RWPE1 (cell line): ENCODE measurements around the gene PSMG3.

Experiments
- CTCF ChIA-PET: fragments of 350-600 bp; sonication (Branson Sonifier 250); formaldehyde crosslinking; extraction: SDS; loops from one replicate; lab custom pipeline; 2021; lab: Yijun Ruan, JAX
- POLR2A ChIA-PET: fragments of 400-600 bp; formaldehyde crosslinking; extraction: SDS; loops from one replicate; lab custom pipeline; 2020; ENCODE audit warnings: antibody characterized with exemption; ENCODE audit not compliant: low non-redundant PET; lab: Yijun Ruan, JAX
- DNase-seq: peaks from one replicate; pipeline ENCODE4 v3.0.0; 2012; ENCODE audit warnings: low spot score
- H3K27ac ChIP-seq: fragments of 450-650 bp; 2 replicates; pipeline ENCODE4 v1.5.1; 2017
- CTCF ChIP-seq: fragments of 450-650 bp; conservative IDR thresholded peaks from 2 replicates; pipeline ENCODE4 v1.5.1; 2017; ENCODE audit warnings: low read depth, mild to moderate bottlenecking

Gene PSMG3

GRCh38 chr7:1597791-1598190 lies 28.0 kb upstream of the PSMG3 start:
- CTCF ChIA-PET = interaction anchor here (0.7 kb wide), 1 partner anchor 77 kb away, joined by 3 read pairs; no protein-coding TSS in a partner anchor
- no peak for DNase-seq
- no peak overlapping the region for H3K27ac ChIP-seq
- POLR2A ChIA-PET = no interaction called here
- TF ChIP-seq CTCF = no peak

DNA sequence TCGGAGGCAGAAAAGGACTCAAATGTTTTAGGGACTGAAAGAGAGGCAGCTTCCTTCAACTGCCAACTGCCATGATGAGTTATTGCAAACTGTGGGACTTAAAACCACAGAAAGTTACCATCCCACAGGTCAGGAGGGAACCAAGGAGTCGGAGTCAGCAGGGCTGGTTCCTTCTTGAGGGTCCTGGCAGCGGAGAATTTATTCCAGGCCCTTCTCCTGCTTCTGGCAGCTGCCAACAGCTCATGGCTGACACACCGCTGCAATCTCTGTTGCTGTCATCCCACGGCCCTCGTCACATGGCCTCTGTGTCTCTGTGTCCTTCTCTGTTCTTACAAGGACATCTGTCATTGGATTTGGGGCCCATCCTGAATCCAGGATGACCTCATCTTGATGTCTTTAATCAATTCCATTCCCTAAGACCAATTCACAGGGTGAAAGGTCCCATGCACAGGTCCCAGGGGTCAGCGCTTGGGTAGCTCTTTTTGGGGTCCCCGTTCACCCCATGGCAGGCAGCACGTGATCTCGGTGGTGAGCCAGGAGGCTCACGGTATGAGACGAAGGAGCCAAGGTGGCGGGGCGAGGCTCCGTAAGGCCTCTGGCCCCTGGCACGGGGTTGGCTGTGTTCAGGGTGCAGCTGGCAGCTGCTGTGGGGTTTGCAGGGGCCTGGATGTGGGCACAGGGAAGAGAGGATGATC lies 27.4 kb upstream of the PSMG3 start:
- CTCF ChIA-PET = no interaction called here
- POLR2A ChIA-PET = no interaction called here
- no peak for TF ChIP-seq CTCF
- DNase-seq = no peak
- H3K27ac ChIP-seq = no peak overlapping the region

GRCh38 chr7:1596181-1597043 lies 26.6 kb upstream of the PSMG3 start:
- POLR2A ChIA-PET = no interaction called here
- no peak overlapping the region for H3K27ac ChIP-seq
- TF ChIP-seq CTCF = no peak
- CTCF ChIA-PET = interaction anchor here (0.9 kb wide), 1 partner anchor 15 kb away, joined by 5 read pairs; no protein-coding TSS in a partner anchor
- DNase-seq = no peak

- no peak for TF ChIP-seq CTCF
- H3K27ac ChIP-seq = no peak overlapping the region
- POLR2A ChIA-PET = no interaction called here
- DNase-seq = no peak
- CTCF ChIA-PET = interaction anchor here (0.9 kb wide), 1 partner anchor 14 kb away, joined by 5 read pairs; no protein-coding TSS in a partner anchor
Measured at GRCh38 chr7:1595636-1596035, 25.8 kb upstream of the PSMG3 start.

- no peak for TF ChIP-seq CTCF
- DNase-seq = no peak
- POLR2A ChIA-PET = no interaction called here
- no peak overlapping the region for H3K27ac ChIP-seq
- CTCF ChIA-PET = no interaction called here
Measured at GRCh38 chr7:1595027-1595426, 25.2 kb upstream of the PSMG3 start.

DNA sequence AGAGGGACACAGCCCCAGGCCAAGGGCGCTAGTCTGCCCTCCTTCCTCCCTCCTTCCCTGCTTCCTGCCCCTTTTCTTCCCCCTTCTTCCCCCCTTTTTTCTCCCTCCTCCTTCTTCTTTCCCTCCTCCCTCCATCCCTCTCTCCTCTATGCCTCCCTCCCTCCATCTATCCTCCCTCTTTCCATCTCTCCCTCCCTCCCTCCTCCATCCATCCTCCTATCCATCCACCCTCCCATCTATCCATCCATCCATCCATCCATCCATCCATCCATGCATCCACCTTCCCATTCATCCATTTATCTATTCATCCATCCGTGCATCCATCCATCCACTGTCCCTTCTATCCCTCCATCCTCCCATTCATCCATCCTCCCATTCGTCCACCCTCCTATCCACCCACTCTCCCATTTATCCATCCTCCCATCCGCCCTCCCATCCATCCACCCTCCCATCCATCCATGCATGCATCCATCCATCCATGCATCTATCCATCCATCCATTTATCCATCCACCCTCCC lies 24.1 kb upstream of the PSMG3 start:
- no peak overlapping the region for H3K27ac ChIP-seq
- ChIA-PET POLR2A (no interaction called here), CTCF (no interaction called here)
- TF ChIP-seq CTCF = no peak
- DNase-seq = no peak
